Right cardiac atrium (tissue), 5 donors: ENCODE data around the gene MPC2. TPM values are rescaled to one million over a fixed set of nuclear protein-coding genes. Genes with fewer than 3 reads are reported as not detected.

Source experiments
- ATAC-seq, 2 donors: fragments of 200-7000 bp; cut with Tn5 transposase; one replicate each; pipeline versions ENCODE4 v1.8.0 to v1.9.1; 2020; ENCODE audit warnings: moderate library complexity in 2 of 2, mild to moderate bottlenecking in 1 of 2
- DNase-seq, 3 donors: peaks; one replicate each; pipeline ENCODE4 v3.0.0-alpha.2; 2020
- H3K27ac ChIP-seq: one replicate; pipeline ENCODE4 v1.5.1; 2013; ENCODE audit warnings: mild to moderate bottlenecking, low read length, control low read depth, moderate library complexity
- H3K27me3 ChIP-seq: one replicate; pipeline ENCODE4 v1.6.1; 2013; ENCODE audit not compliant: control insufficient read depth, insufficient read depth
- H3K4me1 ChIP-seq: one replicate; pipeline ENCODE4 v1.6.1; 2013; ENCODE audit warnings: low read length; ENCODE audit not compliant: control insufficient read depth, insufficient read depth
- H3K4me3 ChIP-seq: one replicate; pipeline ENCODE4 v1.5.1; 2013; ENCODE audit warnings: low read length, control low read depth
- H3K9me3 ChIP-seq: one replicate; pipeline ENCODE4 v1.6.1; 2013; ENCODE audit warnings: low read length; ENCODE audit not compliant: control insufficient read depth
- WGBS: extraction: QIAGEN DNeasy Blood & Tissue Kit; methylation state at CpG from one replicate; pipeline ENCODE4 v1.1.7; 2013; 5-methylcytosine and 5-hydroxymethylcytosine counted together
- intact Hi-C, 4 donors: fragments of 100-400 bp; cut with DNase I; formaldehyde crosslinking; loops; one replicate each; pipeline versions ENCODE4 v1.11.0 to v1.14.0; 2022 to 2023
- long read RNA-seq, 4 donors: library from polyadenylated mRNA; unstranded; transcript quantifications; one replicate each; pipeline ENCODE4 v2.0.0, GENCODE V29; 2020 to 2021
- polyA plus RNA-seq: library from polyadenylated mRNA; stranded (reverse); fragments of 200-250 nt; gene quantifications from one replicate; pipeline ENCODE4 v1.2.3, GENCODE V29; 2013
- total RNA-seq, 4 donors: library from RNA; stranded (reverse); fragmentation: NEBNext Ultra II Directional; extraction: Animal tissue kit (Norgen Biotek cat#: 25700); gene quantifications; one replicate each; pipeline ENCODE4 v1.2.1, GENCODE V29; 2021
- donor health status: healthy with polysubstance abuse.
- donor health status: DM: no; HTN: yes; CAD: no.
- donor health status: DM: no; HTN: no; CAD: no.
- donor health status: DM: no; HTN: yes; CAD: no; lungs with severe emphysema.
- donor health status: DM: yes; HTN: yes; CAD: no.

MPC2 gene
- total RNA-seq (100 to 1,000 TPM; 162 to 197 (median 170) TPM), polyA plus RNA-seq (202 TPM)
- long read RNA-seq, donor 1, transcript MPC2-202 (5 exons, 2,177 nt), result major isoform, 164 of 177 reads
- long read RNA-seq, donor 1, partial matches to known transcripts, result 7 of 177 reads
- long read RNA-seq, donor 1, other reads (novel, unspliced or antisense), result 6 of 177 reads
- long read RNA-seq, donor 2, transcript MPC2-202 (5 exons, 2,177 nt), result major isoform, 84 of 89 reads
- long read RNA-seq, donor 2, partial matches to known transcripts, result 4 of 89 reads
- long read RNA-seq, donor 2, other reads (novel, unspliced or antisense), result 1 of 89 reads
- long read RNA-seq, donor 3, transcript MPC2-202 (5 exons, 2,177 nt), result major isoform, 234 of 267 reads
- long read RNA-seq, donor 3, partial matches to known transcripts, result 30 of 267 reads
- long read RNA-seq, donor 3, other reads (novel, unspliced or antisense), result 3 of 267 reads
- long read RNA-seq, donor 4, transcript MPC2-202 (5 exons, 2,177 nt), result major isoform, 90 of 96 reads
- long read RNA-seq, donor 4, partial matches to known transcripts, result 3 of 96 reads
- long read RNA-seq, donor 4, other reads (novel, unspliced or antisense), result 3 of 96 reads

DNA sequence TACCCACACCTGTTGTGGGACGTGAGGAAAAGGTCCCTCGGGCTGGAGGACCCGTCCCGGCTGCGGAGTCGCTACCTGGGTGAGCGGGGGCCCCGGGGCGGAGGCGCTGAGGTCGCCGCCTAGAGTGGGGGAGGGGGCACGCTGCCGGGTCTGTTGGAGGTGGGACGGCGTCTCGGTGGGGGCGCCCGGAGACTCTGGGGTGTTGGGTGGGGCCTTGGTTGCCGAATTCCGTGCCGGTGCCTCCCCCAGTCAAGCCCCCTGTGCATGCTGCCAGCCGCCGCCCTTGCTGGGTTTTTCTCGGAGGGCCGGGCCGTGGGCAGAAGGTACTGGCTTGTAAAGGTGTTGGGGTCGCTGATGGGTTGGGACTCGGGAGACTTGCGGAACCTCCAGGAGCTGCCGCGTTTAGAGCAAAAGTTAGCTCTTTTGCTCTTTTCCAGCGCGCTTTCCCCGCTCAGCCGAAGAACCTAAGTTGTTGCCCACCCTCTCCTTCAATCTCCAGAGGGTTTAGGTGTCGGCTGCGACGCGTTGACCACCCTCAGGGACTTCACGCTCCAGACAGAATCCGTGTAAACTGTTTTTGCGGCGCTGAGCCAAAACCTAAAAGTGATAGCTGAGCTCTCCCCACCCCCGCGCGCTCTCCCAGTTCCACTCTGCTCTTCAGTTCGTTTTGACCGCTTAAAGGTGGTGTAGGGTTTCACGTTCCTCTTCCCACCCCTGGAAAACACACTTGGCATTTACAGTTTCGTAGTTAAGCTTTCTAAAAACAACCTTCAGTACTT lies at the start of gene MPC2:
Gene MPC2 (minus strand): TSS at position 143 of the 779 bp plus-strand sequence. CDS start 1,231 bp downstream, outside the sequence.
- intact Hi-C loops, result loop anchor here in 3 of 4 donors (5.0 to 10.0 kb wide), 3 partner anchors 108 to 215 kb away; partner anchors contain the start of gene MPZL1 (in 2 of the 3)
- no peaks in the 10 kb centered on the region for H3K9me3 ChIP-seq
- no peaks in the 10 kb centered on the region for H3K27me3 ChIP-seq
- WGBS, result under 1% methylated on average over 51 of the region's 51 CpGs
- peak; percentile 44 to 48 for ATAC-seq
- H3K4me3 ChIP-seq, result peak within 1 kb of the TSS; percentile 85
- DNase-seq, result peak; percentile 72 to 90 (median 88)
- no peaks in the 10 kb centered on the region for H3K4me1 ChIP-seq
- peak within 1 kb of the TSS; percentile 90 for H3K27ac ChIP-seq

DNA sequence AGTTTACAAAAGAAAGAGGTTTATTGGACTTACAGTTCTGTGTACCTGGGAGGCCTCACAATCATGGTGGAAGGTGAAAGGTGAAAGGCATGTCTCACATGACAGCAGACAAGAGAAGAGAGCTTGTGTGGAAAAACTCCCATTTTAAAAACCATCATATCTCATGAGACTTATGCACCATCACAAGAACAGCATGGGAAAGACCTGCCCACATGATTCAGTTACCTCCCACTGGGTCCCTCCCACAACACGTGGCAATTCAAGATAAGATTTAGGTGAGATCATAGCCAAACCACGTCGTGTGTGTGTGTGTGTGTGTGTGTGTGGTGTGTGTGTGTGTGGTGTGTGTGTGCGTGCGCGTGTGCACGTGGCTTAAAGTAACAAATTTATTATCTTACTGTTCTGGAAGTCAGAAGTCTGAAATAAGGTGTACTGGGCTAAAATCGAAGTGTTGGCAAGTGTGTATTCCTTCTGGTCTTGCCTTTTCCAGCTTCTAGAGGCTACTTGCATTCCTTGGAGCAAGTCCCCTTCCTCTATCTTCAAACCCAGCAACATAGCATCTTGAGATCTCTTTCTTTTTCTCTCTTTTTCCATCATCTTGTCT lies 48.1 kb upstream of the MPC2 start:
- H3K9me3 ChIP-seq, result no peaks in the 10 kb centered on the region
- ATAC-seq (no peak), DNase-seq (no peak)
- 73% methylated on average over 8 of the region's 8 CpGs for WGBS
- intact Hi-C loops, result no loop called here
- H3K27ac ChIP-seq, result no peak overlapping the region
- H3K27me3 ChIP-seq, result no peaks in the 10 kb centered on the region
- H3K4me1 ChIP-seq, result no peaks in the 10 kb centered on the region
- H3K4me3 ChIP-seq, result no peak overlapping the region

DNA sequence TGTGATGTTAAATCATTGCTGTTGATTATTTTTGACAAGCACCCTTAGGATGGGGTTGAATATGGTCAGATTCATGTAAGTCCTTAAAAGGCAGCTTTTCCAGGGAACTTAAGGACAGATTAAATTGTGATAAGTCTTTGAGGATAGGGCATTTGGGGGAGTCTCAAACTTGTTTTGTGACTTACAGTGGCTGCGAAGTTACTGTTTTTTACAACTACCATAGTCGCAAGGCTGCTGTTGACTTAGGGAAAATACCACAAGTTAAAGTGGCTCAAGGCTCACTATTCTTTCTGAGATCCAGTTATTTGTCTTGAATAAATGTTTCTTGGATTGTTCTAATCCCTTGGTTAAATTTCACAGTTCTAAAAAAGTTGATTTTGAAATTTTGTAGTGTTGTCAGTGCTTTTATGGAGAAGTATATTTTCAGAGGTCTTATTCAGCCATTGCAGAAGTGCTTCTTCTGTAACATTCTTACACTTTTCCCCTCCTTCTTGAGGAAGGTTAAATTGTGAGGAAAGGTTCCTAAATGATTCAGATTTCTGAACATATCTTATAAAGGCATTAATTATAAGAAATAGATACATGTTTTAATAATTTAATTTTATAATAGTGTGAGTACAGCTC lies 47.0 kb upstream of the MPC2 start:
- intact Hi-C loops, result no loop called here
- Histone ChIP-seq H3K9me3 (no peaks in the 10 kb centered on the region), H3K4me3 (no peak overlapping the region), H3K27ac (no peak overlapping the region), H3K4me1 (no peaks in the 10 kb centered on the region), H3K27me3 (no peaks in the 10 kb centered on the region)
- WGBS, result 98% methylated on average over 2 of the region's 2 CpGs
- DNase-seq, result no peak
- ATAC-seq, result no peak

DNA sequence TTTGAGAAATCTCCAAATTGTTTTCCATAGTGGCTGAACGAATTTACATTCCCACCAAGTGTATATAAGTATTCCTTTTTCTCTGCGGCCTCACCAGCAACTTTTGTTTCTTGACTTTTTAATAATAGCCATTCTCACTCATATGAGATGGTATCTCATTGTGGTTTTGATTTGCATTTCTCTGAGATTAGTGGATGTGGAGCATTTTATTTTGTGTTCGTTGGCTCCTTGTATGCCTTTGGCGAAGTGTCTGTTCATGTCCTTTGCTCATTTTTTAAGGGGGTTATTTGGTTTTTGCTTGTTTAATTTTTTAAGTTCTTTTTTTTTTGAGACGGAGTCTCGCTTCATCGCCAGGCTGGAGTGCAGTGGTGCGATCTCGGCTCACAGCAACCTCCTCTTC lies 45.1 kb upstream of the MPC2 start:
- H3K27me3 ChIP-seq, result no peaks in the 10 kb centered on the region
- no peak overlapping the region for H3K4me3 ChIP-seq
- DNase-seq, result no peak
- no peak for ATAC-seq
- intact Hi-C loops, result no loop called here
- H3K4me1 ChIP-seq, result no peaks in the 10 kb centered on the region
- no peak overlapping the region for H3K27ac ChIP-seq
- 97% methylated on average over 9 of the region's 9 CpGs for WGBS
- H3K9me3 ChIP-seq, result no peaks in the 10 kb centered on the region

DNA sequence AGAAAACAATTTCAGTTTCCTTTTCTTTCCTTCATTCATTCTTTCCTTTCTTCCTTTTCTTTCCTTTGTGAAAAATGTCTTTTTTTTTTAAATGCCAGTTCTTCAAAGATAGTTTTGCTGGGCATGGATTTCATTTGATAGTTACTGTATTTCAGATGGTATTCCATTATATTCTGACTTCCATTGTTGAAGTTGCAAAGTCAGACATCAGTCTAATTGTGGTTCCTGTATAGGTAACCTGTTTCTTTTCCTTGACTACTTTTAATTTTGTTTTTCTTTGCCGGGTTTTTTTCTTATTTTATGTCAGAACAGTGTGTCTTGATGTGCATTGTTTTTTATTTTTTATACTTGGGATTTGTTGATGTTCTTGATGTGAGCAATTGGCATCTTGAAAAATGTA lies 40.4 kb upstream of the MPC2 start:
- no peaks in the 10 kb centered on the region for H3K27me3 ChIP-seq
- H3K9me3 ChIP-seq, result no peaks in the 10 kb centered on the region
- DNase-seq (no peak), ATAC-seq (no peak)
- H3K4me3 ChIP-seq, result no peak overlapping the region
- intact Hi-C loops, result no loop called here
- WGBS, result 97% methylated on average over 1 of the region's 1 CpG
- no peak overlapping the region for H3K27ac ChIP-seq
- no peaks in the 10 kb centered on the region for H3K4me1 ChIP-seq

DNA sequence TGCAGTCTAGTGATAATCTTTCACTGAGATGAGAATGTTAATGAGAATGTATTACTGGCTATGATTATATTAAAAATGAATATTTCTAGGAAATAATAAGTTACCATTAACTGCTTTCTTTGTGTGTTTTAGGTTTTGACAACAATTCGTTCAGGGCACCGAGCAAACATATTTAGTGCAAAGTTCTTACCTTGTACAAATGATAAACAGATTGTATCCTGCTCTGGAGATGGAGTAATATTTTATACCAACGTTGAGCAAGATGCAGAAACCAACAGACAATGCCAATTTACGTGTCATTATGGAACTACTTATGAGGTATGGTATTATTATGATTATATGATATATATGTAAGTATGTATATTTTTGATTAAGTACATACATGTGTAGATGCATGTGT lies 37.8 kb upstream of the MPC2 start:
- Histone ChIP-seq H3K9me3 (no peaks in the 10 kb centered on the region), H3K27me3 (no peaks in the 10 kb centered on the region), H3K4me1 (no peaks in the 10 kb centered on the region), H3K27ac (no peak overlapping the region), H3K4me3 (no peak overlapping the region)
- DNase-seq (no peak), ATAC-seq (no peak)
- 90% methylated on average over 4 of the region's 4 CpGs for whole genome bisulfite sequencing
- intact Hi-C loops, result no loop called here

DNA sequence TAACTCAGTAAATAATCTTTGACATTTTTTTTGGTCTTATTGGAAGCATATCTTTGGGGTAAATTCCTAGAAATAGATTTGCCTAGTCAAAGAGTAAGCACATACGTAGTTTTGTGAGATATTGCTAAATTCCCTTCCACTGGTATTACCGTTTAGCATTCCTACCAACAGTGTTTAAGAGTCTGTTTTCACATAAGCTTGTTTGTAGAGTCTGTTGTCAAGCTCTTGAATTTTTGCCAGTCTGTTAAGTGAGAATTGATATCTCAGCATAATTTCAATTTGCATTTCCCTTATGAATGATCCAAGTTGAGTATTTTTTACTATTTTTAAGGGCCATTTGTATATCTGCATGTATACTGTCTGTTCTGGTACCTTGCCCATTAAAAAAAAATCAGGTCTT lies 37.0 kb upstream of the MPC2 start:
- Histone ChIP-seq H3K27ac (no peak overlapping the region), H3K4me1 (no peaks in the 10 kb centered on the region), H3K9me3 (no peaks in the 10 kb centered on the region), H3K4me3 (no peak overlapping the region), H3K27me3 (no peaks in the 10 kb centered on the region)
- 50% methylated on average over 2 of the region's 2 CpGs for WGBS
- no peak for DNase-seq
- no peak for ATAC-seq
- intact Hi-C loops, result no loop called here

DNA sequence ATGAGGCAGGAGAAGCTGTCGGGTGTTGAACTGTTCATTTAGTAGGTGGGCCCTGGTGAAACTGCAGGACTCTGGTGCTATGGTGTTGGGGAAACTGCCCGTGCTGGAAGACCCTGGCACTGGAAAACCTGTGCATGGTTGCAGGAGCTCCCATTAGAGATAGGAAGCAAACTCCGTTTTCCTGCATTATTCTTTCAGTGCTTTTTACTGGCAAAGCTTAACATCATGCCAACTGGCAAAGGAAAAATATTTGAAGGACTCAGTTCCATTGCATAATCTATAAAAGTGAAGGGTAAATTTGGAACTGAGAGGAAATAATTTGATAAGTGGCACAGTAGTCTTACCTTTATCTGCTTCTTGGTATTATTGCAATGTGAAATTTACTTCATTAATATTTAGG lies 31.7 kb upstream of the MPC2 start:
- intact Hi-C loops, result no loop called here
- Histone ChIP-seq H3K4me3 (no peak overlapping the region), H3K27ac (no peak overlapping the region), H3K9me3 (no peaks in the 10 kb centered on the region), H3K4me1 (peaks cover 3% of the 10 kb centered on the region), H3K27me3 (no peaks in the 10 kb centered on the region)
- 74% methylated on average over 3 of the region's 3 CpGs for WGBS
- ATAC-seq, result no peak
- DNase-seq, result no peak

DNA sequence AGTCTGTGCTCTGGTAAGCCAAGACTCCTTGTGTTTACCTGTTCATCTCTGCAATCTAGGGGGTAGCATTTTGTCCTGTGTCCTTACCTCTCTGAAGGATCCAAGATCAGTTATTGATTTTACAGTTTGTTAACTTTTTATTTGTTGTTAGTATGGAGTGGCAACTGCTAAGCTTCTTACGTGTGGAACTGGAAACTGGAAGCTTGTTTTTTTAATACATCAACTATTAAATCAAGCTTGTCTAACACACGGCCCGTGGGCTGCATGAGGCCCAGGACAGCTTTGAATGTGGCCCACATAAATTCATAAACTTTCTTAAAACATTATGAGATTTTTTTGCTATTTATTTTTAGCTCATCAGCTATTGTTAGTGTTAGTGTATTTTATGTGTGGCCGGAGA lies 29.2 kb upstream of the MPC2 start:
- Histone ChIP-seq H3K27me3 (no peaks in the 10 kb centered on the region), H3K4me1 (peaks cover 3% of the 10 kb centered on the region), H3K27ac (no peak overlapping the region), H3K9me3 (no peaks in the 10 kb centered on the region), H3K4me3 (no peak overlapping the region)
- intact Hi-C loops, result no loop called here
- DNase-seq (peak in 1 of 3 donors; percentile 37), ATAC-seq (no peak)
- 92% methylated on average over 4 of the region's 4 CpGs for WGBS

DNA sequence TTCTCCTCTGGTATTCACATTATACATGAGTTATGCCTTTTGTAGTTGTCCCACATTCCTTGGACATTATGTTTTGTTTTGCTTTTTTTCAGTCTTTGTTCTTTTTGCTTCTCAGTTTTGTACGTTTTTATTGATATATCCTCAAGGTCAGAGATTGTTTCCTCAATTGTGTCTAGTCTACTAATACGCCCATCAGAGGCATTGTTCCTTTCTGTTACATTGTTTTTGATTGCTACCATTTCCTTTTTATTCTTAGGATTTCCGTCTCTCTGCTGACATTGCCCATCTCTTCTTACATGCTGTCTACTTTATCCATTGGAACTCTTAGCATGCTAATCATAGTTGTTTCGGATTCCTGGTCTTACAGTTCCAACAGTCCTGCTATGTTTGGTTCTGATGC lies 27.8 kb upstream of the MPC2 start:
- Histone ChIP-seq H3K4me1 (peaks cover 3% of the 10 kb centered on the region), H3K27me3 (no peaks in the 10 kb centered on the region), H3K27ac (no peak overlapping the region), H3K9me3 (no peaks in the 10 kb centered on the region), H3K4me3 (no peak overlapping the region)
- DNase-seq (no peak), ATAC-seq (no peak)
- intact Hi-C loops, result no loop called here
- 67% methylated on average over 4 of the region's 4 CpGs for WGBS
